IMR-90 (cell line): Measurements from ENCODE around the gene TNFSF13B. TPM values are rescaled to one million over a fixed set of nuclear protein-coding genes. Genes with fewer than 3 reads are reported as not detected.

ENCODE experiments used
- ATAC-seq: fragments of 200-7000 bp; cut with Tn5 transposase; 2 replicates; pipeline ENCODE4 v1.9.1; 2020; ENCODE audit warnings: low read depth, mild to moderate bottlenecking, moderate library complexity
- BruUV-seq: library from RNA; stranded (reverse); fragments of 400-500 nt; replicated peaks from 2 replicates; lab custom pipeline; 2021; lab: Mats Ljungman, UMichigan
- CTCF ChIA-PET: fragments of 300-600 bp; formaldehyde crosslinking; extraction: SDS; loops from one replicate; lab custom pipeline; 2021; ENCODE audit warnings: antibody characterized with exemption; lab: Yijun Ruan, JAX
- POLR2A ChIA-PET: fragments of 300-600 bp; sonication (Branson Sonifier 250); formaldehyde crosslinking; loops from one replicate; lab custom pipeline; 2022; ENCODE audit warnings: antibody characterized with exemption; ENCODE audit not compliant: unreplicated experiment; lab: Charles Lee
- DNase-seq: peaks from one replicate; pipeline ENCODE4 v3.0.0; 2013
- H2AFZ ChIP-seq: replicated peaks from 2 replicates; pipeline ENCODE3; 2013; ENCODE audit warnings: low read length, mild to moderate bottlenecking; ENCODE audit not compliant: poor library complexity
- H2AK5ac ChIP-seq: 2 replicates; pipeline ENCODE4 v1.6.1; 2013; ENCODE audit warnings: low read depth, low read length, inconsistent platforms
- H2AK9ac ChIP-seq: replicated peaks from 2 replicates; pipeline ENCODE3; 2013; ENCODE audit warnings: mild to moderate bottlenecking, low read depth, low read length, moderate library complexity; ENCODE audit not compliant: poor library complexity
- H2BK120ac ChIP-seq: 2 replicates; pipeline ENCODE4 v1.6.1; 2013; ENCODE audit warnings: low read depth, low read length, inconsistent platforms
- H2BK15ac ChIP-seq: 3 replicates; pipeline ENCODE4 v1.6.1; 2013; ENCODE audit warnings: low read depth, low read length, inconsistent platforms
- H2BK20ac ChIP-seq: 2 replicates; pipeline ENCODE4 v1.6.1; 2013; ENCODE audit warnings: low read depth, mild to moderate bottlenecking, inconsistent platforms, low read length, moderate library complexity
- H2BK5ac ChIP-seq: 2 replicates; pipeline ENCODE4 v1.6.1; 2013; ENCODE audit warnings: mild to moderate bottlenecking, low read depth, low read length, inconsistent platforms; ENCODE audit not compliant: poor library complexity, severe bottlenecking
- H3K14ac ChIP-seq: replicated peaks from 2 replicates; pipeline ENCODE4 v1.6.1; 2013; ENCODE audit warnings: low read depth, low read length, inconsistent platforms
- H3K18ac ChIP-seq: 2 replicates; pipeline ENCODE4 v1.6.1; 2013; ENCODE audit warnings: low read depth, low read length, control low read depth
- H3K23ac ChIP-seq: 2 replicates; pipeline ENCODE4 v1.6.1; 2013; ENCODE audit warnings: low read depth, low read length, inconsistent platforms
- H3K27ac ChIP-seq: 2 replicates; pipeline ENCODE4 v1.5.1; 2013; ENCODE audit warnings: mild to moderate bottlenecking, control low read depth, low read length; ENCODE audit not compliant: insufficient read depth
- H3K27me3 ChIP-seq: 2 replicates; pipeline ENCODE4 v1.6.1; 2013; ENCODE audit warnings: low read length; ENCODE audit not compliant: control insufficient read depth, insufficient read depth
- H3K36me3 ChIP-seq: 2 replicates; pipeline ENCODE4 v1.6.1; 2013; ENCODE audit warnings: low read length, mixed read lengths; ENCODE audit not compliant: control insufficient read depth, insufficient read depth
- H3K4ac ChIP-seq: 2 replicates; pipeline ENCODE4 v1.6.1; 2013; ENCODE audit warnings: low read depth, low read length, inconsistent platforms
- H3K4me1 ChIP-seq: 2 replicates; pipeline ENCODE4 v1.6.1; 2013; ENCODE audit warnings: low read length, mixed read lengths; ENCODE audit not compliant: control insufficient read depth, insufficient read depth
- H3K4me2 ChIP-seq: 2 replicates; pipeline ENCODE4 v1.6.1; 2013; ENCODE audit warnings: low read depth, mild to moderate bottlenecking, control low read depth, low read length, moderate library complexity
- H3K4me3 ChIP-seq: 2 replicates; pipeline ENCODE4 v1.5.1; 2013; ENCODE audit warnings: low read depth, mild to moderate bottlenecking, control low read depth, low read length, moderate library complexity; ENCODE audit not compliant: insufficient read depth
- H3K56ac ChIP-seq: 2 replicates; pipeline ENCODE4 v1.6.1; 2013; ENCODE audit warnings: low read length, inconsistent platforms; ENCODE audit not compliant: insufficient read depth; ENCODE audit errors: extremely low read depth
- H3K79me1 ChIP-seq, 2 experiments: 2 replicates each; pipeline ENCODE4 v1.6.1; 2013; ENCODE audit warnings: low read length in 2 of 2, inconsistent platforms in 1 of 2, low read depth in 1 of 2
- H3K9ac ChIP-seq: 2 replicates; pipeline ENCODE4 v1.6.1; 2013; ENCODE audit warnings: low read depth, low read length, control low read depth
- H3K9me1 ChIP-seq: 2 replicates; pipeline ENCODE4 v1.6.1; 2013; ENCODE audit warnings: low read length, inconsistent platforms; ENCODE audit not compliant: insufficient read depth
- H3K9me3 ChIP-seq: 2 replicates; pipeline ENCODE4 v1.6.1; 2013; ENCODE audit warnings: low read length; ENCODE audit not compliant: control insufficient read depth, insufficient read depth
- H4K20me1 ChIP-seq: 2 replicates; pipeline ENCODE4 v1.6.1; 2013; ENCODE audit warnings: low read length, inconsistent platforms; ENCODE audit not compliant: insufficient read depth
- H4K5ac ChIP-seq: 2 replicates; pipeline ENCODE4 v1.6.1; 2013; ENCODE audit warnings: mild to moderate bottlenecking, low read depth, low read length, control low read depth
- H4K8ac ChIP-seq, 2 experiments: 2 replicates each; pipeline ENCODE4 v1.6.1; 2013; ENCODE audit warnings: low read depth in 2 of 2, low read length in 2 of 2, control low read depth in 1 of 2, inconsistent platforms in 1 of 2
- H4K91ac ChIP-seq: 2 replicates; pipeline ENCODE4 v1.6.1; 2013; ENCODE audit warnings: low read depth, low read length, inconsistent platforms; ENCODE audit not compliant: insufficient read depth
- BHLHE40 ChIP-seq: fragments of 150-350 bp; IDR thresholded peaks from 2 replicates; pipeline ENCODE4 v1.6.1; 2016; ENCODE audit warnings: mild to moderate bottlenecking, low read depth, low read length
- CEBPB ChIP-seq: IDR thresholded peaks from 2 replicates; pipeline ENCODE4 v1.6.1; 2012; ENCODE audit warnings: low read depth, low read length, improper control_type of control experiment
- CHD1 ChIP-seq: IDR thresholded peaks from 2 replicates; pipeline ENCODE4 v1.6.1; 2012; ENCODE audit warnings: low read depth, low read length, improper control_type of control experiment
- CTCF ChIP-seq: conservative IDR thresholded peaks from 2 replicates; pipeline ENCODE4 v1.5.1; 2012; ENCODE audit warnings: mild to moderate bottlenecking, low read depth, low read length, improper control_type of control experiment
- FOS ChIP-seq: fragments of 150-350 bp; IDR thresholded peaks from 2 replicates; pipeline ENCODE4 v1.6.1; 2016; ENCODE audit warnings: low read depth, low read length
- MAFK ChIP-seq: IDR thresholded peaks from 2 replicates; pipeline ENCODE4 v1.6.1; 2012; ENCODE audit warnings: low read depth, low read length, improper control_type of control experiment
- MAZ ChIP-seq: IDR thresholded peaks from 2 replicates; pipeline ENCODE4 v1.6.1; 2012; ENCODE audit warnings: low read depth, mild to moderate bottlenecking, low read length, improper control_type of control experiment, moderate library complexity, borderline replicate concordance
- MXI1 ChIP-seq: IDR thresholded peaks from 2 replicates; pipeline ENCODE4 v1.6.1; 2012; ENCODE audit warnings: low read depth, mild to moderate bottlenecking, low read length, moderate library complexity, borderline replicate concordance
- NFE2L2 ChIP-seq: fragments of 150-350 bp; IDR thresholded peaks from 2 replicates; pipeline ENCODE4 v1.6.1; 2016; ENCODE audit warnings: low read depth, mild to moderate bottlenecking, low read length
- POLR2A ChIP-seq: IDR thresholded peaks from 2 replicates; pipeline ENCODE4 v1.6.1; 2012; ENCODE audit warnings: mild to moderate bottlenecking, low read depth, low read length
- RAD21 ChIP-seq: IDR thresholded peaks from 2 replicates; pipeline ENCODE4 v1.6.1; 2012; ENCODE audit warnings: low read length, improper control_type of control experiment
- RCOR1 ChIP-seq: IDR thresholded peaks from 2 replicates; pipeline ENCODE4 v1.6.1; 2012; ENCODE audit warnings: mild to moderate bottlenecking, low read length, improper control_type of control experiment; ENCODE audit not compliant: insufficient replicate concordance
- RFX5 ChIP-seq: IDR thresholded peaks from 2 replicates; pipeline ENCODE4 v1.8.0; 2012; ENCODE audit warnings: low read depth, mild to moderate bottlenecking, low read length, moderate library complexity
- SMC3 ChIP-seq: fragments of 150-350 bp; IDR thresholded peaks from 2 replicates; pipeline ENCODE4 v1.6.1; 2016; ENCODE audit warnings: low read depth, mild to moderate bottlenecking, antibody characterized with exemption, low read length, moderate library complexity
- WGBS, 2 experiments: methylation state at CpG; one replicate each; pipeline versions ENCODE4 v1.1.5 to v1.1.7; 2013; ENCODE audit warnings: missing lambda C conversion rate in 2 of 2; ENCODE audit not compliant: insufficient read length in 1 of 2; ENCODE audit errors: extremely low coverage in 2 of 2; 5-methylcytosine and 5-hydroxymethylcytosine counted together
- dilution Hi-C: fragments of 300-500 bp; cut with HindIII; formaldehyde crosslinking; loops from one replicate; pipeline ENCODE4 v1.14.3; 2018; ENCODE audit warnings: low sequenced_read_pairs; ENCODE audit not compliant: unreplicated experiment
- in situ Hi-C: fragments of 300-500 bp; cut with MboI; formaldehyde crosslinking; loops from 3 replicates; pipeline ENCODE4 v1.14.3; 2019; ENCODE audit warnings: low sequenced_read_pairs, inconsistent platforms, mixed read lengths
- intact Hi-C: fragments of 100-400 bp; cut with micrococcal nuclease; formaldehyde crosslinking; loops from 2 replicates; pipeline ENCODE4 v1.10.0; 2022
- polyA plus RNA-seq, 3 experiments: library from polyadenylated mRNA; depleted of rRNA; stranded (reverse); fragments of >200 nt; gene quantifications; 2 replicates each; pipeline ENCODE4 v1.2.3, GENCODE V29; 2012; ENCODE audit warnings: low replicate concordance in 1 of 3
- total RNA-seq: library from RNA; depleted of rRNA; stranded (reverse); fragments of >200 nt; gene quantifications from 2 replicates; pipeline ENCODE4 v1.2.3, GENCODE V29; 2012
- TF ChIP-seq, protein P1 (sequence below): fragments of 150-350 bp; IDR thresholded peaks from 2 replicates; pipeline ENCODE4 v1.6.1; 2016; ENCODE audit warnings: low read depth, mild to moderate bottlenecking, low read length, moderate library complexity, borderline replicate concordance
- TF ChIP-seq, protein P2 (sequence below): fragments of 150-350 bp; IDR thresholded peaks from 2 replicates; pipeline ENCODE4 v1.6.1; 2017; ENCODE audit warnings: mild to moderate bottlenecking, antibody characterized with exemption, low read length, low read depth

Gene TNFSF13B
- total and polyA plus RNA-seq, 2 of the 4 experiments (the other 2 are of a cell fraction), result 0.29 to 0.54 TPM

DNA sequence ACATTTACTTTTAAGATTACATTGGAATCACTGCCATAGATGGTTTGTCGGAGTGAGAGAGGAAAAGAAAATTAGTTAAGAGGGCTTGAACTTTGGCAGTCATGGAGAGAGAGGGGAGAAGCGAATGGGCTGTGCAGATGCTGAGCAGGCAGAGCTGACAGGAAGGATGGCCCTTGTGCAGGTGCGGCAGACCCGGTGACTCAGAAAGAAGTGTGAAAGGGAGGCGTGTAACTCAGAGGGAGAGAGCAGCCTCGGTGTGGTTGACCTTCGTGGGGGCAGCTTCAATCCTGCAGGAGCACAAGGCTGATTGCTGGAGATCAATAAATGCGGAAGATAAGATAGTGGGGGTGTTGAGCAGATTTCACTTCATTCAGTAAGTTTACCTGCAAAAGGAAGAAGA, 76.9 kb downstream of the TNFSF13B start:
- BruUV-seq, result no TSS peak
- no peak overlapping the region for H2AK9ac ChIP-seq
- peaks cover 11% of the 10 kb centered on the region for H3K27me3 ChIP-seq
- H3K27ac ChIP-seq, result no peak overlapping the region
- no peaks in the 10 kb centered on the region for H3K9me3 ChIP-seq
- no peaks in the 10 kb centered on the region for H4K20me1 ChIP-seq
- H3K79me1 ChIP-seq, result no peaks in the 10 kb centered on the region
- no peak overlapping the region for H3K14ac ChIP-seq
- H3K56ac ChIP-seq, result no peak overlapping the region
- intact Hi-C loops (no loop called here), dilution Hi-C loops (no loop called here), in situ Hi-C loops (no loop called here)
- TF ChIP-seq MAZ (no peak), RAD21 (no peak), CTCF (no peak), BHLHE40 (no peak), NFE2L2 (no peak), CEBPB (no peak), CHD1 (no peak), MXI1 (no peak), RCOR1 (no peak), FOS (no peak), SMC3 (no peak), RFX5 (no peak), POLR2A (no peak), MAFK (no peak)
- TF ChIP-seq, protein P1, sequence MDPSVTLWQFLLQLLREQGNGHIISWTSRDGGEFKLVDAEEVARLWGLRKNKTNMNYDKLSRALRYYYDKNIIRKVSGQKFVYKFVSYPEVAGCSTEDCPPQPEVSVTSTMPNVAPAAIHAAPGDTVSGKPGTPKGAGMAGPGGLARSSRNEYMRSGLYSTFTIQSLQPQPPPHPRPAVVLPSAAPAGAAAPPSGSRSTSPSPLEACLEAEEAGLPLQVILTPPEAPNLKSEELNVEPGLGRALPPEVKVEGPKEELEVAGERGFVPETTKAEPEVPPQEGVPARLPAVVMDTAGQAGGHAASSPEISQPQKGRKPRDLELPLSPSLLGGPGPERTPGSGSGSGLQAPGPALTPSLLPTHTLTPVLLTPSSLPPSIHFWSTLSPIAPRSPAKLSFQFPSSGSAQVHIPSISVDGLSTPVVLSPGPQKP, result no peak
- TF ChIP-seq, protein P2, sequence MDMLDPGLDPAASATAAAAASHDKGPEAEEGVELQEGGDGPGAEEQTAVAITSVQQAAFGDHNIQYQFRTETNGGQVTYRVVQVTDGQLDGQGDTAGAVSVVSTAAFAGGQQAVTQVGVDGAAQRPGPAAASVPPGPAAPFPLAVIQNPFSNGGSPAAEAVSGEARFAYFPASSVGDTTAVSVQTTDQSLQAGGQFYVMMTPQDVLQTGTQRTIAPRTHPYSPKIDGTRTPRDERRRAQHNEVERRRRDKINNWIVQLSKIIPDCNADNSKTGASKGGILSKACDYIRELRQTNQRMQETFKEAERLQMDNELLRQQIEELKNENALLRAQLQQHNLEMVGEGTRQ, result no peak
- H2AK5ac ChIP-seq, result no peak overlapping the region
- ATAC-seq, result no peak
- no peak overlapping the region for H2BK20ac ChIP-seq
- H3K4me2 ChIP-seq, result no peak overlapping the region
- CTCF ChIA-PET, result interaction anchor here (0.6 kb wide), 1 partner anchor 76 kb away, joined by 4 read pairs; no protein-coding TSS in a partner anchor
- no peak overlapping the region for H2BK15ac ChIP-seq
- no peaks in the 10 kb centered on the region for H3K4me1 ChIP-seq
- no peaks in the 10 kb centered on the region for H3K9me1 ChIP-seq
- DNase-seq, result no peak
- H2BK120ac ChIP-seq, result no peak overlapping the region
- no peak overlapping the region for H2BK5ac ChIP-seq
- H3K23ac ChIP-seq, result no peak overlapping the region
- no peak overlapping the region for H4K5ac ChIP-seq
- WGBS, 2 experiments, result 20% methylated on average over 1 of the region's 8 CpGs; no CpG with 5 or more reads in 1 of the 2 experiments
- H3K4ac ChIP-seq, result no peak overlapping the region
- H3K36me3 ChIP-seq, result no peaks in the 10 kb centered on the region
- H3K4me3 ChIP-seq, result no peak overlapping the region
- no peak overlapping the region for H3K18ac ChIP-seq
- H3K9ac ChIP-seq, result no peak overlapping the region
- H4K91ac ChIP-seq, result no peak overlapping the region
- H4K8ac ChIP-seq, result no peak overlapping the region
- POLR2A ChIA-PET, result no interaction called here
- H2AFZ ChIP-seq, result no peak overlapping the region
